K562 (cell line): Measurements from ENCODE around the gene PPP2R2B. TPM values are rescaled to one million over a fixed set of nuclear protein-coding genes. Genes with fewer than 3 reads are reported as not detected.

Source experiments
- ATAC-seq: fragments of 200-7000 bp; cut with Tn5 transposase; 3 replicates; pipeline ENCODE4 v1.9.1; 2020; ENCODE audit warnings: moderate library complexity
- BruUV-seq: library from RNA; stranded (reverse); fragments of 400-500 nt; replicated peaks from 2 replicates; lab custom pipeline; 2021; lab: Mats Ljungman, UMichigan
- CTCF ChIA-PET: fragments of 300-600 bp; formaldehyde crosslinking; extraction: SDS; loops from one replicate; lab custom pipeline; 2021; ENCODE audit warnings: low intra/inter-chr PET ratio; lab: Yijun Ruan, JAX
- POLR2A ChIA-PET: fragments of 300-600, 350-650 bp; sonication (Branson Sonifier 250); formaldehyde crosslinking; extraction: SDS; loops from one replicate; lab custom pipeline; 2021; ENCODE audit warnings: antibody characterized with exemption, inconsistent platforms; lab: Yijun Ruan, JAX
- DNase-seq, 4 experiments: peaks; one replicate each; pipeline versions ENCODE4 v3.0.0 to v3.0.0-alpha.2; 2011 to 2018; ENCODE audit warnings: low spot score in 3 of 4, mixed read lengths in 3 of 4; ENCODE audit errors: extremely low read depth in 1 of 4
- FAIRE-seq: peaks from 2 replicates; lab custom pipeline; 2011; peaks lifted over from hg19 to GRCh38; lab: Jason Lieb, UNC
- H2AFZ ChIP-seq: 2 replicates; pipeline ENCODE4 v1.6.0; 2011; ENCODE audit warnings: low read depth, low read length, control low read depth, inconsistent platforms
- H3K27ac ChIP-seq: fragments of 200-600 bp; 3 replicates; pipeline ENCODE4 v1.8.0; 2011; ENCODE audit warnings: low read depth, mild to moderate bottlenecking, control low read depth, inconsistent platforms, low read length, moderate library complexity, mixed read lengths; ENCODE audit errors: extremely low read depth
- H3K27me3 ChIP-seq, 2 experiments: fragments of 300-600 bp in 1 of 2; 2 replicates in 1 of 2; 3 replicates in 1 of 2; pipeline versions ENCODE4 v1.6.0 to v1.8.0; 2011; ENCODE audit warnings: inconsistent platforms in 2 of 2, low read length in 2 of 2, mild to moderate bottlenecking in 1 of 2, mixed read lengths in 1 of 2, moderate library complexity in 1 of 2; ENCODE audit not compliant: control insufficient read depth in 2 of 2, insufficient read depth in 2 of 2
- H3K36me3 ChIP-seq: fragments of 300-600 bp; 3 replicates; pipeline ENCODE4 v1.8.0; 2011; ENCODE audit warnings: mild to moderate bottlenecking, low read length, inconsistent platforms; ENCODE audit not compliant: control insufficient read depth, insufficient read depth
- H3K4me1 ChIP-seq, 2 experiments: fragments of 200-600 bp in 1 of 2; replicated peaks in 1 of 2; 2 replicates in 1 of 2; 3 replicates in 1 of 2; pipeline versions ENCODE4 v1.5.1 to v1.8.0; 2011; ENCODE audit warnings: inconsistent platforms in 2 of 2, low read length in 2 of 2, mild to moderate bottlenecking in 1 of 2, mixed read lengths in 1 of 2, moderate library complexity in 1 of 2; ENCODE audit not compliant: control insufficient read depth in 2 of 2, insufficient read depth in 2 of 2
- H3K4me2 ChIP-seq: 2 replicates; pipeline ENCODE4 v1.6.1; 2011; ENCODE audit warnings: low read length, control low read depth, inconsistent platforms, mixed read lengths; ENCODE audit not compliant: insufficient read depth
- H3K4me3 ChIP-seq: fragments of 200-600 bp; sonication (generic), shearing (Covaris generic); 2 replicates; pipeline ENCODE4 v1.5.1; 2016; ENCODE audit warnings: control low read depth, inconsistent platforms
- H3K79me2 ChIP-seq: fragments of 200-600 bp; 3 replicates; pipeline ENCODE4 v1.8.0; 2011; ENCODE audit warnings: low read length, inconsistent platforms; ENCODE audit not compliant: control insufficient read depth, insufficient read depth
- H3K9ac ChIP-seq, 2 experiments: 2 replicates each; pipeline versions ENCODE4 v1.6.0 to v1.6.1; 2011; ENCODE audit warnings: low read depth in 2 of 2, low read length in 2 of 2, control low read depth in 1 of 2, inconsistent platforms in 1 of 2, mild to moderate bottlenecking in 1 of 2, mixed read lengths in 1 of 2; ENCODE audit not compliant: insufficient read depth in 1 of 2
- H3K9me1 ChIP-seq: one replicate; pipeline ENCODE4 v1.6.0; 2011; ENCODE audit warnings: inconsistent platforms, mild to moderate bottlenecking, low read length, moderate library complexity; ENCODE audit not compliant: control insufficient read depth, insufficient read depth
- H3K9me3 ChIP-seq: replicated peaks from 2 replicates; pipeline ENCODE4 v1.5.1; 2011; ENCODE audit warnings: low read depth, low read length, inconsistent platforms; ENCODE audit not compliant: control insufficient read depth, insufficient read depth
- H4K20me1 ChIP-seq: replicated peaks from 2 replicates; pipeline ENCODE4 v1.6.1; 2011; ENCODE audit warnings: low read length, inconsistent platforms, mixed read lengths; ENCODE audit not compliant: control insufficient read depth, insufficient read depth
- BRD4 ChIP-seq: fragments of 200-600 bp; sonication (generic); IDR thresholded peaks from 2 replicates; pipeline ENCODE4 v1.6.1; 2017; ENCODE audit warnings: inconsistent platforms
- DMBX1 ChIP-seq: fragments of 250-450 bp; sonication (Bioruptor Pico); IDR thresholded peaks from 2 replicates; pipeline ENCODE4 v1.8.0; 2022; ENCODE audit warnings: inconsistent platforms, mild to moderate bottlenecking, moderate library complexity, borderline replicate concordance
- E2F8 ChIP-seq: fragments of 450-650 bp; IDR thresholded peaks from 2 replicates; pipeline ENCODE4 v1.7.1; 2018; ENCODE audit warnings: mild to moderate bottlenecking, low read depth; ENCODE audit not compliant: partially characterized antibody
- GABPA ChIP-seq: fragments of 200-800 bp; sonication (Bioruptor generic); conservative IDR thresholded peaks from 2 replicates; pipeline ENCODE4 v1.6.1; 2016; ENCODE audit warnings: low read depth, missing genetic modification characterization, missing compliant biosample characterization
- KLF10 ChIP-seq: fragments of 250-450 bp; sonication (Bioruptor Pico); IDR thresholded peaks from 2 replicates; pipeline ENCODE4 v1.6.1; 2021; ENCODE audit warnings: matching md5 sums
- MNT ChIP-seq, 2 experiments: fragments of 450-650 bp; conservative IDR thresholded peaks; 2 replicates each; pipeline ENCODE4 v1.6.1; 2017; ENCODE audit warnings: mild to moderate bottlenecking in 2 of 2, moderate library complexity in 2 of 2
- RBM14 ChIP-seq: fragments of 200-400 bp; formaldehyde crosslinking; IDR thresholded peaks from 2 replicates; pipeline ENCODE4 v1.6.1; 2018; ENCODE audit warnings: low read depth, mild to moderate bottlenecking, low read length, moderate library complexity, borderline replicate concordance; ENCODE audit not compliant: insufficient read depth
- RFX5 ChIP-seq: IDR thresholded peaks from 2 replicates; pipeline ENCODE4 v1.6.1; 2011; ENCODE audit warnings: low read depth, mild to moderate bottlenecking, improper control_type of control experiment, low read length
- RUNX1 ChIP-seq: sonication (generic); IDR thresholded peaks from 2 replicates; pipeline ENCODE4 v1.6.1; 2016; ENCODE audit warnings: antibody characterized with exemption, low read depth
- SIN3A ChIP-seq, 2 experiments: fragments of 150-350 bp in 1 of 2; IDR thresholded peaks; 2 replicates each; pipeline ENCODE4 v1.6.1; 2011 to 2016; ENCODE audit warnings: borderline replicate concordance in 2 of 2, low read depth in 2 of 2, low read length in 2 of 2, mild to moderate bottlenecking in 2 of 2, moderate library complexity in 2 of 2; ENCODE audit not compliant: control insufficient read depth in 1 of 2
- ZNF263 ChIP-seq: sonication (generic); formaldehyde crosslinking; IDR thresholded peaks from 2 replicates; pipeline ENCODE4 v1.8.0; 2022; ENCODE audit warnings: mild to moderate bottlenecking, missing genetic modification reagents, borderline replicate concordance
- WGBS: fragments of 100-300 bp; shearing (Covaris generic); methylation state at CpG from one replicate; pipeline ENCODE4 v1.1.6; 2016; ENCODE audit warnings: low coverage, mixed read lengths; ENCODE audit not compliant: insufficient coverage; ENCODE audit errors: missing lambda C conversion rate; 5-methylcytosine and 5-hydroxymethylcytosine counted together
- in situ Hi-C: fragments of 300-500 bp; cut with MboI; formaldehyde crosslinking; loops from 4 replicates; pipeline ENCODE4 v1.15.0; 2018; ENCODE audit warnings: inconsistent platforms, mixed read lengths
- intact Hi-C: fragments of 100-400 bp; cut with micrococcal nuclease; formaldehyde crosslinking; loops from 2 replicates; pipeline ENCODE4 v1.14.2; 2022
- polyA plus RNA-seq, 8 experiments: library from polyadenylated mRNA; depleted of rRNA in 4 of 8; stranded (reverse) in 5 of 8; unstranded in 3 of 8; fragments of >200 nt; fragmentation: Nextera tagmentation in 2 of 8; fragmentation: Illumina TruSeq in 1 of 8; extraction: Ambion mirVana in 2 of 8; extraction: Trizol in 1 of 8; gene quantifications; 2 replicates each; pipeline versions ENCODE4 v1.2.1 to v1.2.3, GENCODE V29; 2011 to 2014; ENCODE audit warnings: inconsistent platforms in 1 of 8, missing spikeins in 1 of 8
- total RNA-seq, 7 experiments: library from RNA; depleted of rRNA in 6 of 7; stranded (reverse); fragments of >200 nt in 6 of 7; fragmentation: Illumina TruSeq in 2 of 7; extraction: Trizol in 2 of 7; gene quantifications; 2 replicates each; pipeline versions ENCODE4 v1.2.1 to v1.2.3, GENCODE V29; 2011 to 2021; ENCODE audit warnings: low replicate concordance in 1 of 7

Gene PPP2R2B
- total and polyA plus RNA-seq, 9 of the 15 experiments (the other 6 are each of a cell fraction or from before 2014, with no cell fraction given), result not detected

- POLR2A ChIA-PET, result no interaction called here
- H3K9me1 ChIP-seq, result no peaks in the 10 kb centered on the region
- WGBS, result 0% methylated on average over 1 of the region's 3 CpGs
- intact Hi-C loops (no loop called here), in situ Hi-C loops (no loop called here)
- H3K27me3 ChIP-seq, result no peaks in the 10 kb centered on the region
- H2AFZ ChIP-seq, result no peak overlapping the region
- BruUV-seq, result no TSS peak
- no peaks in the 10 kb centered on the region for H3K36me3 ChIP-seq
- H3K4me2 ChIP-seq, result no peak overlapping the region
- H3K27ac ChIP-seq, result no peak overlapping the region
- no peaks in the 10 kb centered on the region for H4K20me1 ChIP-seq
- DNase-seq (no peak), FAIRE-seq (no peak), ATAC-seq (no peak)
- TF ChIP-seq SIN3A (IDR thresholded peaks at IDR 0.05; ENCODE audit: borderline replicate concordance in 2 of 2, control insufficient read depth in 1 of 2, low read depth in 2 of 2, low read length in 2 of 2), result no peak
- H3K9me3 ChIP-seq, result no peaks in the 10 kb centered on the region
- CTCF ChIA-PET, result no interaction called here
- H3K9ac ChIP-seq, result no peak overlapping the region
- no peaks in the 10 kb centered on the region for H3K4me1 ChIP-seq
- no peaks in the 10 kb centered on the region for H3K79me2 ChIP-seq
- no peak overlapping the region for H3K4me3 ChIP-seq
Measured at GRCh38 chr5:146832985-146833732, 45.4 kb downstream of the PPP2R2B start.

- Histone ChIP-seq H3K27ac (no peak overlapping the region), H3K4me2 (no peak overlapping the region), H2AFZ (no peak overlapping the region), H3K9me1 (no peaks in the 10 kb centered on the region), H3K9ac (no peak overlapping the region), H3K79me2 (no peaks in the 10 kb centered on the region), H3K27me3 (no peaks in the 10 kb centered on the region), H3K4me3 (no peak overlapping the region), H3K9me3 (peaks cover 2% of the 10 kb centered on the region; the same call in 1 of the 2 replicates), H3K36me3 (no peaks in the 10 kb centered on the region), H4K20me1 (no peaks in the 10 kb centered on the region), H3K4me1 (no peaks in the 10 kb centered on the region)
- DNase-seq (no peak), FAIRE-seq (no peak), ATAC-seq (no peak)
- no TSS peak for BruUV-seq
- in situ Hi-C loops (no loop called here), intact Hi-C loops (no loop called here)
- CTCF ChIA-PET, result no interaction called here
- POLR2A ChIA-PET, result no interaction called here
- TF ChIP-seq DMBX1 (CRISPR knock-in tag) (no peak), BRD4 (no peak), KLF10 (no peak), RBM14 (no peak), RUNX1 (no peak), GABPA (tag) (no peak), RFX5 (no peak), ZNF263 (CRISPR knock-in tag) (no peak), MNT (conservative IDR thresholded peaks at IDR 0.05) (no peak), E2F8 (no peak)
Measured at GRCh38 chr5:146828385-146828784, 50.2 kb downstream of the PPP2R2B start.
